Measurements from ENCODE around the gene SLC10A7.

Gene SLC10A7

GRCh38 chr4:146317783-146318182 lies 204.0 kb downstream of the SLC10A7 start:
- Mint-ChIP-seq H3K27ac (no peak overlapping the region), H3K4me1 (no peaks in the 10 kb centered on the region), H3K4me3 (no peak overlapping the region), H3K36me3 (ENCODE audit: low read depth) (peaks cover 3% of the 10 kb centered on the region), H3K27me3 (ENCODE audit: low read depth) (no peaks in the 10 kb centered on the region), H3K9me3 (peaks cover 4% of the 10 kb centered on the region)
- no peak for TF ChIP-seq CTCF (IDR thresholded peaks at IDR 0.05; ENCODE audit: unreplicated experiment in 3 of 3)

- H3K4me3 Mint-ChIP-seq: no peak overlapping the region
- H3K27ac Mint-ChIP-seq: no peak overlapping the region
- H3K9me3 Mint-ChIP-seq: no peaks in the 10 kb centered on the region
- no peaks in the 10 kb centered on the region for H3K36me3 Mint-ChIP-seq (ENCODE audit: low read depth)
- H3K4me1 Mint-ChIP-seq: no peaks in the 10 kb centered on the region
- TF ChIP-seq CTCF (IDR thresholded peaks at IDR 0.05; ENCODE audit: unreplicated experiment in 3 of 3): no peak
- no peaks in the 10 kb centered on the region for H3K27me3 Mint-ChIP-seq (ENCODE audit: low read depth)
Measured at GRCh38 chr4:146315184-146315583, 206.6 kb downstream of the SLC10A7 start.

GRCh38 chr4:146311238-146311970 lies 210.3 kb downstream of the SLC10A7 start:
- no peak for TF ChIP-seq CTCF (IDR thresholded peaks at IDR 0.05; ENCODE audit: unreplicated experiment in 3 of 3)
- Mint-ChIP-seq H3K27ac (no peak overlapping the region), H3K4me1 (no peaks in the 10 kb centered on the region), H3K9me3 (no peaks in the 10 kb centered on the region), H3K36me3 (ENCODE audit: low read depth) (no peaks in the 10 kb centered on the region), H3K4me3 (no peak overlapping the region), H3K27me3 (ENCODE audit: low read depth) (no peaks in the 10 kb centered on the region)

GRCh38 chr4:146310319-146311021 lies 211.3 kb downstream of the SLC10A7 start:
- Mint-ChIP-seq H3K9me3 (no peaks in the 10 kb centered on the region), H3K27me3 (ENCODE audit: low read depth) (no peaks in the 10 kb centered on the region), H3K27ac (no peak overlapping the region), H3K4me1 (no peaks in the 10 kb centered on the region), H3K36me3 (ENCODE audit: low read depth) (no peaks in the 10 kb centered on the region), H3K4me3 (no peak overlapping the region)
- no peak for TF ChIP-seq CTCF (IDR thresholded peaks at IDR 0.05; ENCODE audit: unreplicated experiment in 3 of 3)

GRCh38 chr4:146308951-146309350 lies 212.8 kb downstream of the SLC10A7 start:
- H3K36me3 Mint-ChIP-seq (ENCODE audit: low read depth): peaks cover 5% of the 10 kb centered on the region
- no peak overlapping the region for H3K4me3 Mint-ChIP-seq
- H3K27me3 Mint-ChIP-seq (ENCODE audit: low read depth): no peaks in the 10 kb centered on the region
- no peak for TF ChIP-seq CTCF (IDR thresholded peaks at IDR 0.05; ENCODE audit: unreplicated experiment in 3 of 3)
- H3K9me3 Mint-ChIP-seq: no peaks in the 10 kb centered on the region
- no peaks in the 10 kb centered on the region for H3K4me1 Mint-ChIP-seq
- no peak overlapping the region for H3K27ac Mint-ChIP-seq

GRCh38 chr4:146302822-146303221 lies 218.9 kb downstream of the SLC10A7 start:
- H3K4me3 Mint-ChIP-seq: no peak overlapping the region

More at GRCh38 chr4:146302822-146303221, 218.9 kb downstream of the SLC10A7 start:
- peaks cover 5% of the 10 kb centered on the region for H3K36me3 Mint-ChIP-seq (ENCODE audit: low read depth)
- no peak for TF ChIP-seq CTCF (IDR thresholded peaks at IDR 0.05; ENCODE audit: unreplicated experiment in 3 of 3)
- no peaks in the 10 kb centered on the region for H3K27me3 Mint-ChIP-seq (ENCODE audit: low read depth)
- no peak overlapping the region for H3K27ac Mint-ChIP-seq
- H3K9me3 Mint-ChIP-seq: no peaks in the 10 kb centered on the region
- H3K4me1 Mint-ChIP-seq: no peaks in the 10 kb centered on the region

Measured in nephron (organoid).